Adrenal gland (tissue), 5 donors: ENCODE data around the gene MYEOV.

ENCODE experiments used
- POLR2A ChIP-seq, 2 donors: fragments of 450-650 bp; IDR thresholded peaks; one replicate each; pipeline ENCODE4 v1.6.1; 2017; ENCODE audit warnings: antibody characterized with exemption in 2 of 2, mild to moderate bottlenecking in 2 of 2, moderate library complexity in 1 of 2
- TF ChIP-seq, protein P1 (sequence below), 6 experiments: fragments of 450-650 bp in 4 of 6; fragments of 200-600 bp in 2 of 6; sonication (generic) in 1 of 6; IDR thresholded peaks; 1 replicate in 5 of 6; 2 replicates in 1 of 6; pipeline versions ENCODE4 v1.5.1 to v1.8.0; 2016 to 2021; ENCODE audit warnings: antibody characterized with exemption in 6 of 6, mild to moderate bottlenecking in 2 of 6, moderate library complexity in 1 of 6
- donor health status: DM: no; HTN: no; CAD: no.

DNA sequence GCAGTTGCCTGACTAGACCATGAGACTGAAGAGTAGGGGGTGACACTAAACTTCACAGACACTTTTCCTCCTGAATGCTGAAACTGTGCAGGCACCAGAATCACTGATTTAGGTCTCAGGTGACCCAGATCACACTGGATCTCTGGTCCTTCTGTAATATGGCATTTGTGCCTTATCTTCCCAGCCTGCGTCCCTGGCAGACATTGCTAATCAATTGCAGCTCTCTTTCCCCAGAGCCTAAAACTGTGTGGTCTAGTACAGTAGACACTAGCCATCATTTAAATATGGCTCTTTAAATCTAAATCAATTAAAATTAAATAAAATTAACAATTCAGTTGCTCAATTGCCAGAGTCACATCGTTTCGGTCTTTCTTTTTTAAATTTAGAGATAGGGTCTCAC is 17.8 kb upstream of the MYEOV start:
- TF ChIP-seq, protein P1, sequence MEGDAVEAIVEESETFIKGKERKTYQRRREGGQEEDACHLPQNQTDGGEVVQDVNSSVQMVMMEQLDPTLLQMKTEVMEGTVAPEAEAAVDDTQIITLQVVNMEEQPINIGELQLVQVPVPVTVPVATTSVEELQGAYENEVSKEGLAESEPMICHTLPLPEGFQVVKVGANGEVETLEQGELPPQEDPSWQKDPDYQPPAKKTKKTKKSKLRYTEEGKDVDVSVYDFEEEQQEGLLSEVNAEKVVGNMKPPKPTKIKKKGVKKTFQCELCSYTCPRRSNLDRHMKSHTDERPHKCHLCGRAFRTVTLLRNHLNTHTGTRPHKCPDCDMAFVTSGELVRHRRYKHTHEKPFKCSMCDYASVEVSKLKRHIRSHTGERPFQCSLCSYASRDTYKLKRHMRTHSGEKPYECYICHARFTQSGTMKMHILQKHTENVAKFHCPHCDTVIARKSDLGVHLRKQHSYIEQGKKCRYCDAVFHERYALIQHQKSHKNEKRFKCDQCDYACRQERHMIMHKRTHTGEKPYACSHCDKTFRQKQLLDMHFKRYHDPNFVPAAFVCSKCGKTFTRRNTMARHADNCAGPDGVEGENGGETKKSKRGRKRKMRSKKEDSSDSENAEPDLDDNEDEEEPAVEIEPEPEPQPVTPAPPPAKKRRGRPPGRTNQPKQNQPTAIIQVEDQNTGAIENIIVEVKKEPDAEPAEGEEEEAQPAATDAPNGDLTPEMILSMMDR (IDR thresholded peaks at IDR 0.05): no peak
- TF ChIP-seq POLR2A (IDR thresholded peaks at IDR 0.05): no peak
